ENCODE data around the gene LAMA3. TPM values are rescaled to one million over a fixed set of nuclear protein-coding genes. Genes with fewer than 3 reads are reported as not detected.

LAMA3 gene
- total RNA-seq, 2 donors from 2014 or later = 5.0 to 6.4 TPM

- Histone ChIP-seq H3K27me3 (no peaks in the 10 kb centered on the region), H3K27ac (no peak overlapping the region), H3K36me3 (no peaks in the 10 kb centered on the region), H3K9me3 (no peaks in the 10 kb centered on the region), H3K4me3 (no peak overlapping the region), H3K4me1 (peaks cover 0 to 24% of the 10 kb centered on the region in 2 donors)
- no peak for TF ChIP-seq CTCF (IDR thresholded peaks at IDR 0.05)
- no peak for DNase-seq (ENCODE audit: low spot score)
Observed at GRCh38 chr18:23822590-23823385, 133.5 kb downstream of the LAMA3 start.

- H3K4me3 ChIP-seq = no peak overlapping the region
- H3K9me3 ChIP-seq = no peaks in the 10 kb centered on the region
- TF ChIP-seq CTCF (IDR thresholded peaks at IDR 0.05) = peak in 1 of 2 donors; percentile 30
- H3K36me3 ChIP-seq = no peaks in the 10 kb centered on the region
- H3K27ac ChIP-seq = no peak overlapping the region
- H3K4me1 ChIP-seq = peaks cover 0 to 24% of the 10 kb centered on the region in 2 donors
- H3K27me3 ChIP-seq = no peaks in the 10 kb centered on the region
- DNase-seq (ENCODE audit: low spot score) = no peak
Observed at GRCh38 chr18:23824240-23824639, 135.0 kb downstream of the LAMA3 start.

- Histone ChIP-seq H3K9me3 (no peaks in the 10 kb centered on the region), H3K4me1 (peaks cover 0 to 24% of the 10 kb centered on the region in 2 donors), H3K4me3 (no peak overlapping the region), H3K36me3 (no peaks in the 10 kb centered on the region), H3K27me3 (no peaks in the 10 kb centered on the region), H3K27ac (peak overlapping the region; percentile 75 to 84)
- TF ChIP-seq CTCF (IDR thresholded peaks at IDR 0.05) = no peak
- DNase-seq (ENCODE audit: low spot score) = no peak
Observed at GRCh38 chr18:23824669-23825068, 135.4 kb downstream of the LAMA3 start.

GRCh38 chr18:23825496-23825895 lies 136.2 kb downstream of the LAMA3 start:
- no peaks in the 10 kb centered on the region for H3K9me3 ChIP-seq
- H3K4me3 ChIP-seq = no peak overlapping the region
- no peaks in the 10 kb centered on the region for H3K36me3 ChIP-seq
- H3K4me1 ChIP-seq = peaks cover 0 to 24% of the 10 kb centered on the region in 2 donors
- TF ChIP-seq CTCF (IDR thresholded peaks at IDR 0.05) = no peak
- no peak for DNase-seq (ENCODE audit: low spot score)
- no peaks in the 10 kb centered on the region for H3K27me3 ChIP-seq
- peak overlapping the region; percentile 75 to 84 for H3K27ac ChIP-seq

- DNase-seq (ENCODE audit: low spot score) = peak; percentile 87
- Histone ChIP-seq H3K4me1 (peaks cover 0 to 24% of the 10 kb centered on the region in 2 donors), H3K36me3 (no peaks in the 10 kb centered on the region), H3K27me3 (no peaks in the 10 kb centered on the region), H3K4me3 (no peak overlapping the region), H3K27ac (peak overlapping the region; percentile 75 to 84), H3K9me3 (no peaks in the 10 kb centered on the region)
- TF ChIP-seq CTCF (IDR thresholded peaks at IDR 0.05) = no peak
Observed at GRCh38 chr18:23825978-23826405, 136.7 kb downstream of the LAMA3 start.

Measured in right atrium auricular region (tissue), 2 donors.